Activated B cell treated with CpG ODN at 0.5 μM for 24 hours (primary cell): ENCODE data around the gene BSDC1. TPM values are rescaled to one million over a fixed set of nuclear protein-coding genes. Genes with fewer than 3 reads are reported as not detected.

ENCODE experiments used
- ATAC-seq: fragments of 200-7000 bp; cut with Tn5 transposase; one replicate; pipeline ENCODE4 v1.10.0; 2021; ENCODE audit warnings: low read depth, mild to moderate bottlenecking, moderate library complexity
- CTCF ChIA-PET: fragments of 350-600 bp; sonication (Branson Sonifier 250); formaldehyde crosslinking; loops from one replicate; lab custom pipeline; 2021; ENCODE audit warnings: antibody characterized with exemption; lab: Charles Lee
- POLR2A ChIA-PET: fragments of 350-600 bp; sonication (Branson Sonifier 250); formaldehyde crosslinking; loops from one replicate; lab custom pipeline; 2021; ENCODE audit warnings: antibody characterized with exemption; lab: Charles Lee
- DNase-seq: peaks from one replicate; pipeline ENCODE4 v3.0.0; 2022
- H3K27ac Mint-ChIP-seq: one replicate; pipeline ENCODE4 v1.8.0; 2020; ENCODE audit warnings: mixed read lengths
- H3K27me3 Mint-ChIP-seq: one replicate; pipeline ENCODE4 v1.8.0; 2021; ENCODE audit warnings: mixed read lengths
- H3K36me3 Mint-ChIP-seq: one replicate; pipeline ENCODE4 v1.8.0; 2021; ENCODE audit warnings: low read depth, mixed read lengths
- H3K4me1 Mint-ChIP-seq: one replicate; pipeline ENCODE4 v1.8.0; 2021; ENCODE audit warnings: mixed read lengths
- H3K4me3 Mint-ChIP-seq: one replicate; pipeline ENCODE4 v1.8.0; 2020; ENCODE audit warnings: mild to moderate bottlenecking, mixed read lengths
- H3K9me3 Mint-ChIP-seq: one replicate; pipeline ENCODE4 v1.8.0; 2020; ENCODE audit warnings: mixed read lengths
- intact Hi-C: fragments of 100-400 bp; cut with micrococcal nuclease; formaldehyde crosslinking; loops from one replicate; pipeline ENCODE4 v1.15.1; 2024
- total RNA-seq: library from RNA; stranded (reverse); gene quantifications from 2 replicates; pipeline ENCODE4 v1.2.3, GENCODE V29; 2022
- TF ChIP-seq, protein P1 (sequence below): fragments of 200-600 bp; IDR thresholded peaks from one replicate; pipeline ENCODE4 v1.8.0; 2022; ENCODE audit warnings: antibody characterized with exemption, mild to moderate bottlenecking

BSDC1 gene
- total RNA-seq, 1 donor from 2014 or later = 72.2 TPM

DNA sequence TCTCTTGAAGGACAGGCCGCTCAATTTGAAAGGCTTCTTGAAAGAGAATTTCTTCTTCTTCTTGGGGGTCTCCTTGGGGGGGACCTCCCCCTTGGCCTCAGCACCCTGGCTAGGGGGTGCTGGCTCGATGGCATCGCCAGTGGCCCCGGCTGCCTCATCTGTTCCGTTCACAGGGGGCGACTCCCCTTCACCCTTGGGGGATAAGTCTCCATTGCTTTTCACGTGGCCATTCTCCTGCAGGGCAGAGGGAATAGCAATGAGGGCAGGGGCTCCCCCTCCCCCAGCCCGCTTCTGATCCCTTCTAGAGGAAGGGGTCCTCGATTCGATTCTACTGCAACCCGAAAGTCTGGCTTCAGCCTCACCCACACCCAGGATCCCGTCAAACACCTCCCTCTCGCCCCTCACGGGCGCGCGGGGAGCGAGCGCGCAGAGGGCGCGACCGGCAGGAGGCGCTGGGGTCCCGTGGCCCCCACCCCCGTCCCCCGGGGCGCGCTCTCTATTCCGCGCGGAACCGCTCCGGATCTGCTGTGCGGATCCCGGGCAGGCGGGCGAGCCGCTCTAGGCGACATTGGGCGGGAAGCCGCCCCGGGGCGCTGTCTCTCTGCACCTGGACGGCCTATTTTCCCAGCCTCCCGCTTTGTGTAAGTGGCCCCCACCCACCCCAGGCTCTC, 59.2 kb downstream of the BSDC1 start:
- DNase-seq (peak; percentile 71), ATAC-seq (peak; percentile 30)
- TF ChIP-seq, protein P1, sequence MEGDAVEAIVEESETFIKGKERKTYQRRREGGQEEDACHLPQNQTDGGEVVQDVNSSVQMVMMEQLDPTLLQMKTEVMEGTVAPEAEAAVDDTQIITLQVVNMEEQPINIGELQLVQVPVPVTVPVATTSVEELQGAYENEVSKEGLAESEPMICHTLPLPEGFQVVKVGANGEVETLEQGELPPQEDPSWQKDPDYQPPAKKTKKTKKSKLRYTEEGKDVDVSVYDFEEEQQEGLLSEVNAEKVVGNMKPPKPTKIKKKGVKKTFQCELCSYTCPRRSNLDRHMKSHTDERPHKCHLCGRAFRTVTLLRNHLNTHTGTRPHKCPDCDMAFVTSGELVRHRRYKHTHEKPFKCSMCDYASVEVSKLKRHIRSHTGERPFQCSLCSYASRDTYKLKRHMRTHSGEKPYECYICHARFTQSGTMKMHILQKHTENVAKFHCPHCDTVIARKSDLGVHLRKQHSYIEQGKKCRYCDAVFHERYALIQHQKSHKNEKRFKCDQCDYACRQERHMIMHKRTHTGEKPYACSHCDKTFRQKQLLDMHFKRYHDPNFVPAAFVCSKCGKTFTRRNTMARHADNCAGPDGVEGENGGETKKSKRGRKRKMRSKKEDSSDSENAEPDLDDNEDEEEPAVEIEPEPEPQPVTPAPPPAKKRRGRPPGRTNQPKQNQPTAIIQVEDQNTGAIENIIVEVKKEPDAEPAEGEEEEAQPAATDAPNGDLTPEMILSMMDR = no peak
- peaks cover 43% of the 10 kb centered on the region for H3K36me3 Mint-ChIP-seq
- H3K4me1 Mint-ChIP-seq = peaks cover 57% of the 10 kb centered on the region
- CTCF ChIA-PET = interaction anchor here (1.3 to 3.4 kb wide), 9 partner anchors 16 to 119 kb away, joined by 3 to 15 read pairs (median 9); partner anchors contain the start of gene BSDC1
- no peaks in the 10 kb centered on the region for H3K27me3 Mint-ChIP-seq
- H3K4me3 Mint-ChIP-seq = peak overlapping the region; percentile 86
- POLR2A ChIA-PET = interaction anchor here (0.5 to 5.8 kb wide), 24 partner anchors 10 to 599 kb away, joined by 3 to 151 read pairs (median 12); partner anchors contain the start of genes BSDC1, CCDC28B, EIF3I and FAM167B
- H3K27ac Mint-ChIP-seq = peak overlapping the region; percentile 87
- intact Hi-C loops = loop anchor here (1.0 to 10.0 kb wide), 8 partner anchors 13 to 400 kb away; partner anchors contain the start of genes FAM229A, HDAC1, PTP4A2 and TSSK3
- H3K9me3 Mint-ChIP-seq = no peaks in the 10 kb centered on the region

DNA sequence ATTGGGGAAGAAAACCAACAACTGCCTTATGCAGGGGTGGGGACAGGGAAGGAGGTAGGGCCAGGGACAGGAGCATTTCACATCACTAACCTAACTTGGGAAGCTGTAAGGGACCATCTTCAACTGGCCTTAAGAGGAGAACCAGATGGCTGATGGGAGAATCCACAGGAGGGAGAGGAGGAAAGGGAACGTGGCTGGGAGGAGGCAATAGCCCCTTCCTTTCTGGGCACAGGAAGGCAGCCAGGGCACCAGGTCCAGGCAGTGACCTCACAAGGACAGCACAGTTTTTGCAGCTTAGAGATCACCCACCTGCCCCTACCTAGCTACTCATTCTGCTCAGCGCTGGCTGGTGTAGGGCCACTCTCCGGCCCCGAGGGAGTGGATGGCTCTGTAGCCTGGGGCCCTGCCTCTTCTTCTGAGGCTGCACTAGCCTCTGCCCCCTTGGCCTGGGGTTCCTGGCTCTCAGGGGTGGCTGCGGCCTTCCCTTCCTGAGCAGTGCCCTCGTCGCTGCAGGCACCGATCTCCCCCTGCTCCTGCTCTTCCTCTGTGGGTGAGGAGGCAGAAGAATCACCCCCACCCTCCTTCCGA, 59.9 kb downstream of the BSDC1 start:
- Mint-ChIP-seq H3K27me3 (no peaks in the 10 kb centered on the region), H3K4me3 (peak overlapping the region; percentile 86), H3K27ac (peak overlapping the region; percentile 87), H3K36me3 (peaks cover 48% of the 10 kb centered on the region), H3K4me1 (peaks cover 51% of the 10 kb centered on the region), H3K9me3 (no peaks in the 10 kb centered on the region)
- ChIA-PET POLR2A (interaction anchor here (0.7 to 5.7 kb wide), 8 partner anchors 13 to 186 kb away, joined by 3 to 95 read pairs (median 4); partner anchors contain the start of gene FAM229A), CTCF (interaction anchor here (2.2 kb wide), 2 partner anchors 18 to 94 kb away, joined by 6 to 10 read pairs; no protein-coding TSS in a partner anchor)
- intact Hi-C loops = loop anchor here (10.0 kb wide), 1 partner anchor 400 kb away; the partner anchor contains the start of gene PTP4A2
- DNase-seq = peak; percentile 22
- TF ChIP-seq, protein P1 = no peak
- no peak for ATAC-seq

DNA sequence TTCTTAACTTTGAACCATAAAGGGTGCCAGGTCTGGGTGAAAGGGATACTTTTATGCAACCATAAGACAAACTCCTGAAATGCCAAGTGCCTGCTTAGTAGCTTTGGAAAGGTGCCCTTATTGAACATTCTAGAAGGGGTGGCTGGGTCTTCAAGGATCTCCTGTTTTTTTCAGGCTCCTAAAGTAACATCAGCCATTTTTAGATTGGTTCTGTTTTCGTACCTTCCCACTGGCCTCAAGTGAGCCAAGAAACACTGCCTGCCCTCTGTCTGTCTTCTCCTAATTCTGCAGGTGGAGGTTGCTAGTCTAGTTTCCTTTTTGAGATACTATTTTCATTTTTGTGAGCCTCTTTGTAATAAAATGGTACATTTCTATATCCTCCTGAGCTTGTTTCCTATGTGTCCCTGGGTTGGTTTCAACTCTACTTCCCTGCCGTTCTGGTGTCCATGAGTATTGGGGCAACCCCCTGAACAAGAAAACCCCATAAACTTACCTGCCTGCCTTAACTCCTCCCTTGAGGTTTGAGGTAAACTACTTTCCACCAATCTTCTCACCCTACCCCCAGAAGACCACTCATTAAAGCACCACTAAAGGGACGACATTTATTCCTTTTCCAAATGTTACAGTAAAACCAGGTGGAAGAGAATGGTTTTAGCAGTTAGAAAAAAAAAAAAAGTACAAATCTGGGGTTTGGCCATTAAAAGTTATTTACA, 60.8 kb downstream of the BSDC1 start:
- no peak for ATAC-seq
- no peak for DNase-seq
- intact Hi-C loops = loop anchor here (10.0 kb wide), 1 partner anchor 399 kb away; the partner anchor contains the start of gene PTP4A2
- TF ChIP-seq, protein P1 = no peak
- Mint-ChIP-seq H3K4me1 (peaks cover 41% of the 10 kb centered on the region), H3K9me3 (no peaks in the 10 kb centered on the region), H3K27ac (peak overlapping the region; percentile 57), H3K36me3 (peaks cover 58% of the 10 kb centered on the region), H3K4me3 (peak overlapping the region; percentile 86), H3K27me3 (no peaks in the 10 kb centered on the region)
- ChIA-PET CTCF (interaction anchor here (0.9 to 2.2 kb wide), 6 partner anchors 17 to 117 kb away, joined by 3 to 10 read pairs (median 4); partner anchors contain the start of gene BSDC1), POLR2A (interaction anchor here (1.1 to 5.7 kb wide), 7 partner anchors 9 to 91 kb away, joined by 3 to 95 read pairs (median 9); partner anchors contain the start of gene FAM229A)

DNA sequence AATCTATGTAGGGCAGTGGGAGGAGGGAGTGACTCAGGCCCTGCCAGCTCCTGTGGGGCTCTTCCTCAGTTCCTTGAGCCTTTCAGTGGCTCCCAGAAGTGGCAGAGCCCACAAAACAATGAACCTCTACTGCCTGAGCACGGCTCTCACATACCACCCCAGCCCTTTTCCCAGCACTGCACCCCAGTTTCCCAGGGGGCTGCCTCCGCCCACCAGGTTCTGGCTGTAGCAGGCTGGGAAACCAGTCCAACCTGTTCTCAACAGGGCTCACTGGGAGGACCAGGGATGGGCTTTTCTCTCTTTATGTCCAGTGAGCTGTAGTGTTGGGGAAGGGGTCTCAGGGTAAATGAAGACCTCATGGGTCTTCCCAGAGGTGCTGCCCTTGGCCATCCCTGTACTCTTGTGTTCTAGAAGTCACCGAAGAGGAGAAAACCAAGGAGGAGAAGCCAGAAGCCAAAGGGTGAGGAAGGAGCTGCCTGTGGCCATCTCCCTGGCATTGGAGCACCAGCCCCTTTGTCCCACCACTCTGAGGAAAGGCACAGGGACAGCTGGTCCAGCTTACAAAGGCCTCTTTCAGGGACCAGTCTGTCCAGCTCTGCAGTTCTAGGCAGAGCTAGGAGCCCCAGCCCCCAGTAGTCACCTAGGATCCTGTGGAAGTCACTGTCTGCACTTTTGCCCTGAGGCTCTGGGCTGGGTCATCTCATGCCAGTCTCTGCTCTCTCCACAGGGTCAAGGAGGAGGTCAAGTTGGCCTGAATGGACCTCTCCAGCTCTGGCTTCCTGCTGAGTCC, 61.8 kb downstream of the BSDC1 start:
- DNase-seq (no peak), ATAC-seq (no peak)
- CTCF ChIA-PET = interaction anchor here (0.9 to 2.2 kb wide), 7 partner anchors 11 to 117 kb away, joined by 3 to 10 read pairs (median 4); partner anchors contain the start of gene BSDC1
- H3K36me3 Mint-ChIP-seq = peaks cover 67% of the 10 kb centered on the region
- H3K27me3 Mint-ChIP-seq = no peaks in the 10 kb centered on the region
- H3K4me3 Mint-ChIP-seq = no peak overlapping the region
- intact Hi-C loops = loop anchor here (10.0 kb wide), 1 partner anchor 398 kb away; the partner anchor contains the start of gene PTP4A2
- peak overlapping the region; percentile 46 for H3K27ac Mint-ChIP-seq
- POLR2A ChIA-PET = interaction anchor here (0.7 to 5.7 kb wide), 7 partner anchors 9 to 90 kb away, joined by 3 to 75 read pairs (median 8); partner anchors contain the start of gene FAM229A
- TF ChIP-seq, protein P1 = no peak
- H3K4me1 Mint-ChIP-seq = peaks cover 32% of the 10 kb centered on the region
- no peaks in the 10 kb centered on the region for H3K9me3 Mint-ChIP-seq
